DMS53 treated with DMSO at 0.1 percent for 48 hours (cell line): Measurements from ENCODE around the gene BPI.
"Not testable (repeated sequence)": the region's sequence is repeated elsewhere in the genome, so short reads cannot be mapped to it uniquely, and the experiment has no call there.

Experiments
- DNase-seq: peaks from one replicate; lab custom pipeline; 2025; ENCODE audit not compliant: unreplicated experiment; lab: John Stamatoyannopoulos, UW

The BPI gene

DNA sequence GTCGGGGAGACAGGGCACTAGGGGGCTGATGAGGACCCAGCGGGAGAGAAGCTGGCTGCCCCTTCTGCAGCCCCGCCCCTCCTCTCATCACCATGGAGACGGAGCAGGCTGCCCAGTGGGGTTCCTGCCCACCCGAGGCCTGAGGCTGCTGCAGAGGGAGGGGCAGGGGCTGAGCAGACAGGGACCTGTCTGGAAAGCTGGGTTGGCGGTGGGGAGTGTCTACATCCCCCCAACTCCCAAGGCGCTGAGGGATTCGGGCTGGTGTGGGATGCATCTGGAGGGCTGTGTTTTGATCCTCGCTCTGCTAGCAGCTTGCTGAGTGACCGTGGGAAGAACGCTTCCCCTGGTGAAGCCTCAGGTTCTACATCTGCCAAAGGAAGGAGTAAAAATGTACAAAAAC lies 1.2 kb upstream of the BPI start:
- no peak for DNase-seq

- peak; percentile 5 for DNase-seq
Observed at GRCh38 chr20:38304845-38305447, 990 bp downstream of the BPI start.

GRCh38 chr20:38305541-38305940 lies 1.6 kb downstream of the BPI start:
- no peak for DNase-seq

- DNase-seq, result no peak
Observed at GRCh38 chr20:38306379-38306778, 2.4 kb downstream of the BPI start.

GRCh38 chr20:38307371-38308046 lies 3.6 kb downstream of the BPI start:
- DNase-seq, result no peak

- DNase-seq, result no peak
Observed at GRCh38 chr20:38308047-38308438, 4.1 kb downstream of the BPI start.

- DNase-seq, result no peak
Observed at GRCh38 chr20:38308447-38308846, 4.5 kb downstream of the BPI start.

DNA sequence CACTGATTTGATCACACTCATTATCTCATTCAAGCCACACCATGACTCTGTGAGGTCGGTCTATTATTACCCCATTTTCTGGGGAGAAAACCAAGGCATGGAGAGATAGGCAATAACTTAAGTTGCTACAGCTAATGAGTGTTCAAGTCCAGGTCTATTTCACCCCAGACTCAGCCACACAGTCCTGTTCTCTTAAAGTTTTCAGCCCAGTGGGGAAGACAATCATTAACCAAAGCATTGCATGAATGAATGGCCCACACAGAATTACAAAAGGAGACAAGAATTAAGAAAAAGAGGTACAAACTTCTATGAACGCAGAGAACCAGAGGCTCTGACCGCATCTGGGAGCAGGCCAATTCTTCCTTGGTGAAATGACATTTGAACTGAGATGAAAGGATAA lies 7.1 kb downstream of the BPI start:
- no peak for DNase-seq

GRCh38 chr20:38311491-38311890 lies 7.5 kb downstream of the BPI start:
- DNase-seq, result no peak

GRCh38 chr20:38313676-38314075 lies 9.7 kb downstream of the BPI start:
- DNase-seq, result no peak

GRCh38 chr20:38314350-38314749 lies 10.4 kb downstream of the BPI start:
- DNase-seq, result not testable (repeated sequence)

- no peak for DNase-seq
Observed at GRCh38 chr20:38315290-38315966, 11.5 kb downstream of the BPI start.

DNA sequence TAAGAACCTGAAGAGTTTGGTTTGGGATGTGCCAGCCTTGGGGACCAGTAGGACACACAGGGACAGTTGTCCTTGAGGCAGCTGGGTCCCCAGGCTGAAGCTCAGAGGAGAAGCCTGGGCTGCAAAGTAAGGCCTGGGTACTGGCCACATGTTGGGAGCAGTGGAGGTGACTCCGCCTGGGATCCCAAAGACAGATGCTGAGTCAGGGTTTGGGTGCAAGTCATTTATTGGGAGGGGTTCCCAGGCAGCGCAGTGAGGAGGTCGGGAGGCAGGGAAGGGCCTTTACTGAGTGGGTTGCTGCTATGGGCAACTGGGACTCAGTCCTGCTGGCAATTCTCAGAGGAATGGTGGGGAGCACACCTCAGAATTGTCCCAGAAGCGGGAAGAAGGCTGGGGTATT lies 12.4 kb downstream of the BPI start:
- DNase-seq, result no peak

DNA sequence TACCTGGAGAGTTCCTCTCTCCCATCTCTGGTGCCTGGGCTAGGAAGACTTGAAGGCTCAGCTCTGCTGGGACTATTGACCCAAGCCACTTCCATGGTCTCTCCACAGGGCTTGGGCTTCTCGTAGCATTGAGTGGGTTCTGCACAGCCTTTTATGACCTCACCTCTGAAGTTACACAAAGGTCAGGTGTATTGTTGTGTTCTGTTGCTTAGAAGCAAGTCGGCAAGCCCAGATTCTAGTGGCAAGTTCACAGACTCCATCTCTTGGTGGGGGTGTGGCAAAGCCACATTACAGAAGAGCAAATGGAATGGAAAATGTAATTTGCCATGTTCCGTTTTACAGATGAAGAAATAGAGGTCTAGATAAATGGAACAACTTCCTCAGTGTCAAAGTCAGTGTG lies 13.5 kb downstream of the BPI start:
- no peak for DNase-seq

- no peak for DNase-seq
Observed at GRCh38 chr20:38320221-38320620, 16.3 kb downstream of the BPI start.

DNA sequence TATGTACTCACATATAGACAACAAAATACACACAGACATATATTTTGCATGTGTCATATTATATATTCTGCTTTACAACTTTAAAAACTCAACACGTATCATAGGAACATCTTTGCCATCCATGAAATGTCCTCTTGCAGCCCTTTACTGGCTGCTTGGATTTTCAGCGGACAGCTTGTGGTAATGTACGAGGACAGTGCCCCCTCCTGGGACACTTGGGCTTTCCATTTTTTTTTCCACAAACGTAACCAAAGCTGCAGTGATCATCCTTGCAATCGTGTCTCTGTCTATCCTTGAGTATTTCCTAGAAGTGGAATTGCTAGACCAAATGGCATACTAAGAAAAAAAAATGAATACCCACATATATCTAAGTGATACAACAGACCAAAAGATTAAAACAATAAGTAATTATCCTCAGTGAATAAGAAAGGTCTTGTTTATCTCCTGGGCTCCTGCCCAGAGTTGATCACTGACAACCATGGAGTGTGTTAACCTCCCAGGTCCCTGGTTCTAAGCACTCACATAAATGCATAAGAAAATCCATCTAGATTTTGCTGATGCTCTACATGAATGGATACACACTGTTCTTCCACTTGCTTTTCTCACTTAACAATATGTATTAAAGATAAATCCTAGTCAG lies 18.1 kb downstream of the BPI start:
- peak; percentile 12 for DNase-seq

DNA sequence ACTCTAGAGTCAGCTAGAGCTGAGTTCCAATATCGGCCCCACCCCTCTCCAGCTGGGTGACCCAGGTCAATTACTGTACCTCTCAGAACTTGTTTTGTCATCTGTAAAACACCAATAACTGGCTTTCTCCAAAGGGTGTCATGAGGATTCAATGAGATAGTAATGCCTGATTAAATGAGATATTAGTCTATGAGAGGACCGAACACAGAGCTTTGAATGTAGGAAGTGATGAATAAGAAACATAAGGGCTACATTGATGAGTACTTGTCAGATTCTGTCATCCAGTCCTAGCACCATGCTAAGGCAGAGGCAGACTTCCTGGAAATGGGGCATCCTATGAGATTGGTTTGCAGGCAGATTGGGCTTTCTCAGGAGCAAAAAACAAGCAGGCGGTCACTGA lies 20.2 kb downstream of the BPI start:
- no peak for DNase-seq

DNA sequence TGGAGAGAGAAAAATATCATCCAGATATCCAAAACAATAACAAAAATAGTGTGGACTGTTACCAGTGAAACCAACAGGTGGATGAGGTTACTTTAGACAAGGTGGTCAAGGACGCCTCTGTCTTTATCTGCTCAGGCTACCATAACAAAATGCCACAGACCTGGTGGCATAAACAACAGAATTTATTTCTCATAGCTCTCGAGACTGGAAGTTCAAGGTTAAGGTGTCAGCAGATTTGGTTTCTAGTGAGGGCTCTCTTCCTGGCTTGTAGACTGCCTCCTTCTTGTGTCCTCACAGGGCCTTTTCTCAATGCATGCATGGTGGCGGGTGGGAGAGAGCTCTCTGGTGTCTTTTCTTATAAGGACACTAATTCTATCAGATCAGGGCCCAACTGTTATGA lies 21.2 kb downstream of the BPI start:
- no peak for DNase-seq

GRCh38 chr20:38325905-38326304 lies 21.9 kb downstream of the BPI start:
- no peak for DNase-seq

- DNase-seq, result no peak
Observed at GRCh38 chr20:38326309-38326708, 22.4 kb downstream of the BPI start.

- DNase-seq, result no peak
Observed at GRCh38 chr20:38330638-38331037, 26.7 kb downstream of the BPI start.

DNA sequence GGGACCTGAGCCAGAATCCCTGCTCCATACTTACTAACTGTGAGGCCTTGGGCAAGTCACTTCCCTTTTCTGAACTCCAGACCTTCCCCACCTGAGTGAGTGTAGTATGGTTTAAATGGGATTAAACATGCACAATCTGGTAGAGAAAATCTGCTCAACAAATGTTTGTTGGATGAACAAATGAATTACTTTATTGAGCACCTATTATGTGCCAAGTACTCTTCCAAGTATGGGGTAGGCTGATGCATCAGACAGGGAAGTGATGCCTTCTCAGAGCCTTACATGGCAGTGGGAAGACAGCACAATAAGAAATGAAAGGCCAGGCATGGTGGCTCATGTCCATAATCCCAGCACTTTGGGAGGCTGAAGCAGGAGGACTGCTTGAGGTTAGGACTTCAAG lies 27.3 kb downstream of the BPI start:
- no peak for DNase-seq
